GM12878 (cell line): ENCODE results near the gene AMBRA1. TPM values are rescaled to one million over a fixed set of nuclear protein-coding genes. Genes with fewer than 3 reads are reported as not detected.

Experiments used
- ATAC-seq: fragments of 200-7000 bp; cut with Tn5 transposase; 3 replicates; pipeline ENCODE4 v1.9.1; 2020; ENCODE audit warnings: mild to moderate bottlenecking, moderate library complexity
- BruUV-seq: library from RNA; stranded (reverse); fragments of 400-500 nt; replicated peaks from 2 replicates; lab custom pipeline; 2021; lab: Mats Ljungman, UMichigan
- CTCF ChIA-PET: fragments of 300-600 bp; sonication (Branson Sonifier 250); formaldehyde crosslinking; extraction: SDS; loops from one replicate; lab custom pipeline; 2021; ENCODE audit warnings: inconsistent platforms; lab: Yijun Ruan, JAX
- POLR2A ChIA-PET: fragments of 350-600 bp; formaldehyde crosslinking; extraction: SDS; loops from one replicate; lab custom pipeline; 2021; ENCODE audit warnings: inconsistent platforms; lab: Charles Lee
- RAD21 ChIA-PET: fragments of 300-600 bp; sonication (Branson Sonifier 250); formaldehyde crosslinking; loops from one replicate; lab custom pipeline; 2023; ENCODE audit warnings: antibody characterized with exemption; ENCODE audit not compliant: unreplicated experiment; lab: Charles Lee
- SMC1A ChIA-PET: fragments of 300-600 bp; sonication (Branson Sonifier 250); formaldehyde crosslinking; loops from one replicate; lab custom pipeline; 2023; ENCODE audit not compliant: unreplicated experiment, uncharacterized antibody; lab: Charles Lee
- DNase-seq: peaks from one replicate; pipeline ENCODE4 v3.0.0-alpha.2; 2011; ENCODE audit warnings: low read depth, low spot score
- FAIRE-seq: peaks from 3 replicates; lab custom pipeline; 2011; peaks lifted over from hg19 to GRCh38; lab: Jason Lieb, UNC
- H2AFZ ChIP-seq: 2 replicates; pipeline ENCODE4 v1.6.0; 2011; ENCODE audit warnings: low read depth, low read length, control low read depth; ENCODE audit not compliant: control insufficient read depth
- H3K27ac ChIP-seq: 2 replicates; pipeline ENCODE4 v1.5.1; 2011; ENCODE audit warnings: control low read depth; ENCODE audit not compliant: control insufficient read depth, insufficient read depth
- H3K27me3 ChIP-seq, 2 experiments: replicated peaks in 1 of 2; 2 replicates each; pipeline versions ENCODE4 v1.6.0 to v1.6.1; 2011; ENCODE audit warnings: low read length in 1 of 2; ENCODE audit not compliant: control insufficient read depth in 2 of 2, insufficient read depth in 2 of 2
- H3K36me3 ChIP-seq, 2 experiments: 2 replicates each; pipeline ENCODE4 v1.5.1; 2011; ENCODE audit warnings: low read length in 1 of 2; ENCODE audit not compliant: control insufficient read depth in 2 of 2, insufficient read depth in 2 of 2
- H3K4me1 ChIP-seq: 2 replicates; pipeline ENCODE4 v1.6.1; 2011; ENCODE audit warnings: mild to moderate bottlenecking, low read length, moderate library complexity, mixed read lengths; ENCODE audit not compliant: control insufficient read depth, insufficient read depth
- H3K4me2 ChIP-seq: 2 replicates; pipeline ENCODE4 v1.6.0; 2011; ENCODE audit warnings: control low read depth; ENCODE audit not compliant: control insufficient read depth, insufficient read depth
- H3K4me3 ChIP-seq: fragments of 200-600 bp; sonication (generic); 2 replicates; pipeline ENCODE4 v1.5.1; 2016
- H3K79me2 ChIP-seq: 2 replicates; pipeline ENCODE4 v1.6.0; 2011; ENCODE audit warnings: low read length; ENCODE audit not compliant: control insufficient read depth, insufficient read depth
- H3K9ac ChIP-seq: 2 replicates; pipeline ENCODE4 v1.8.0; 2011; ENCODE audit warnings: low read length, control low read depth, mixed read lengths; ENCODE audit not compliant: control insufficient read depth, insufficient read depth
- H3K9me3 ChIP-seq: replicated peaks from 3 replicates; pipeline ENCODE4 v1.5.1; 2011; ENCODE audit warnings: mild to moderate bottlenecking, low read length; ENCODE audit not compliant: control insufficient read depth, insufficient read depth
- H4K20me1 ChIP-seq: 2 replicates; pipeline ENCODE4 v1.6.0; 2011; ENCODE audit not compliant: control insufficient read depth, insufficient read depth
- EED ChIP-seq: sonication (generic); IDR thresholded peaks from 2 replicates; pipeline ENCODE4 v1.6.1; 2016; ENCODE audit warnings: antibody characterized with exemption, low read depth
- EGR1 ChIP-seq, 2 experiments: IDR thresholded peaks; 1 replicate in 1 of 2; 2 replicates in 1 of 2; pipeline ENCODE4 v1.6.1; 2011 to 2012; ENCODE audit warnings: low read depth in 2 of 2, low read length in 2 of 2, borderline replicate concordance in 1 of 2, mild to moderate bottlenecking in 1 of 2, moderate library complexity in 1 of 2
- IKZF1 ChIP-seq: fragments of 450-650 bp; conservative IDR thresholded peaks from 2 replicates; pipeline ENCODE4 v1.6.1; 2017; ENCODE audit warnings: antibody characterized with exemption, mild to moderate bottlenecking
- NFYA ChIP-seq: IDR thresholded peaks from 2 replicates; pipeline ENCODE4 v1.6.1; 2011; ENCODE audit warnings: low read depth, mild to moderate bottlenecking, low read length, improper control_type of control experiment, borderline replicate concordance
- REST ChIP-seq: IDR thresholded peaks from 2 replicates; pipeline ENCODE4 v1.6.1; 2012; ENCODE audit warnings: mild to moderate bottlenecking, low read depth, low read length
- SMC3 ChIP-seq: IDR thresholded peaks from 2 replicates; pipeline ENCODE4 v1.6.1; 2011; ENCODE audit warnings: low read length, improper control_type of control experiment, borderline replicate concordance
- ZBTB4 ChIP-seq: fragments of 450-650 bp; formaldehyde crosslinking; IDR thresholded peaks from 2 replicates; pipeline ENCODE4 v1.4.0; 2022; ENCODE audit warnings: mild to moderate bottlenecking, moderate library complexity
- WGBS: methylation state at CpG from one replicate; pipeline ENCODE4 v1.1.6; 2016; ENCODE audit warnings: low lambda C conversion rate; ENCODE audit not compliant: insufficient replicate concordance, insufficient coverage; ENCODE audit errors: missing lambda C conversion rate; 5-methylcytosine and 5-hydroxymethylcytosine counted together
- in situ Hi-C: fragments of 300-500 bp; cut with MboI; formaldehyde crosslinking; loops from 9 replicates; pipeline ENCODE4 v1.14.3; 2018; ENCODE audit warnings: mixed read lengths
- intact Hi-C: fragments of 100-400 bp; cut with micrococcal nuclease; formaldehyde crosslinking; loops from one replicate; pipeline ENCODE4 v1.14.2; 2022; ENCODE audit not compliant: unreplicated experiment
- polyA plus RNA-seq, 11 experiments: library from polyadenylated mRNA; depleted of rRNA in 4 of 11; unstranded in 6 of 11; stranded (reverse) in 5 of 11; fragments of >200 nt; fragmentation: Nextera tagmentation in 4 of 11; fragmentation: Illumina TruSeq in 1 of 11; extraction: Ambion mirVana in 4 of 11; extraction: Trizol in 1 of 11; gene quantifications; 1 replicate in 1 of 11; 2 replicates in 10 of 11; pipeline versions ENCODE4 v1.2.1 to v1.2.3, GENCODE V29; 2011 to 2016; ENCODE audit warnings: inconsistent platforms in 2 of 11, missing spikeins in 2 of 11, low read depth in 1 of 11
- total RNA-seq, 4 experiments: library from RNA; depleted of rRNA in 3 of 4; stranded (reverse); fragments of >200 nt in 3 of 4; fragmentation: Illumina TruSeq in 1 of 4; extraction: Trizol in 1 of 4; gene quantifications; 2 replicates each; pipeline versions ENCODE4 v1.2.1 to v1.2.3, GENCODE V29; 2013 to 2021

AMBRA1 gene
- total and polyA plus RNA-seq, 10 of the 15 experiments (the other 5 are each of a cell fraction or from before 2014, with no cell fraction given) = 0.57 to 34.3 (median 13.7) TPM

GRCh38 chr11:46609386-46609785 is 15.6 kb upstream of the AMBRA1 start:
- SMC1A ChIA-PET = no interaction called here
- DNase-seq (no peak), FAIRE-seq (no peak), ATAC-seq (no peak)
- CTCF ChIA-PET = interaction anchor here (1.1 kb wide), 1 partner anchor 16 kb away, joined by 3 read pairs; the partner anchor contains the start of gene AMBRA1
- no peak overlapping the region for H3K9ac ChIP-seq
- in situ Hi-C loops = no loop called here
- TF ChIP-seq EED (no peak), NFYA (no peak), ZBTB4 (CRISPR knock-in tag) (no peak), SMC3 (no peak), EGR1 (IDR thresholded peaks at IDR 0.05; ENCODE audit: borderline replicate concordance in 1 of 2, low read depth in 2 of 2, low read length in 2 of 2) (no peak), IKZF1 (no peak), REST (no peak)
- POLR2A ChIA-PET = interaction anchor here (0.7 kb wide), 2 partner anchors 10 to 96 kb away, joined by 5 to 7 read pairs; no protein-coding TSS in a partner anchor
- no peak overlapping the region for H3K27ac ChIP-seq
- no peaks in the 10 kb centered on the region for H3K9me3 ChIP-seq
- 99% methylated on average over 6 of the region's 6 CpGs for WGBS
- RAD21 ChIA-PET = interaction anchor here (1.0 kb wide), 1 partner anchor 16 kb away, joined by 3 read pairs; the partner anchor contains the start of gene AMBRA1
- no peak overlapping the region for H3K4me2 ChIP-seq
- intact Hi-C loops = no loop called here
- no peaks in the 10 kb centered on the region for H4K20me1 ChIP-seq
- H3K4me1 ChIP-seq = no peaks in the 10 kb centered on the region
- no peaks in the 10 kb centered on the region for H3K36me3 ChIP-seq
- BruUV-seq = no TSS peak
- no peak overlapping the region for H2AFZ ChIP-seq
- no peaks in the 10 kb centered on the region for H3K27me3 ChIP-seq
- no peaks in the 10 kb centered on the region for H3K79me2 ChIP-seq
- H3K4me3 ChIP-seq = no peak overlapping the region
